WI38 (cell line): Measurements from ENCODE around the gene LRBA.

ENCODE experiments used
- H3K4me3 ChIP-seq: 2 replicates; pipeline ENCODE4 v1.5.1; 2011; ENCODE audit warnings: low read depth, mild to moderate bottlenecking, control low read depth, low read length
- CTCF ChIP-seq: IDR thresholded peaks from 2 replicates; pipeline ENCODE4 v1.5.1; 2012; ENCODE audit warnings: low read depth, mild to moderate bottlenecking, control low read depth, low read length

Gene LRBA

GRCh38 chr4:150431221-150431620 lies 583.9 kb downstream of the LRBA start:
- no peak for TF ChIP-seq CTCF
- no peak overlapping the region for H3K4me3 ChIP-seq

- no peak for TF ChIP-seq CTCF
Measured at GRCh38 chr4:150425161-150425560, 589.9 kb downstream of the LRBA start.

GRCh38 chr4:150423503-150423902 lies 591.6 kb downstream of the LRBA start:
- H3K4me3 ChIP-seq: no peak overlapping the region
- TF ChIP-seq CTCF: no peak

More at GRCh38 chr4:150425161-150425560, 589.9 kb downstream of the LRBA start:
- H3K4me3 ChIP-seq: no peak overlapping the region

- no peak for TF ChIP-seq CTCF
Measured at GRCh38 chr4:150423074-150423473, 592.0 kb downstream of the LRBA start.

GRCh38 chr4:150421612-150422011 lies 593.5 kb downstream of the LRBA start:
- TF ChIP-seq CTCF: no peak
- no peak overlapping the region for H3K4me3 ChIP-seq

More at GRCh38 chr4:150423074-150423473, 592.0 kb downstream of the LRBA start:
- H3K4me3 ChIP-seq: no peak overlapping the region

- no peak for TF ChIP-seq CTCF
Measured at GRCh38 chr4:150419939-150420338, 595.1 kb downstream of the LRBA start.

GRCh38 chr4:150418757-150419410 lies 596.2 kb downstream of the LRBA start:
- no peak for TF ChIP-seq CTCF

More at GRCh38 chr4:150419939-150420338, 595.1 kb downstream of the LRBA start:
- no peak overlapping the region for H3K4me3 ChIP-seq

More at GRCh38 chr4:150418757-150419410, 596.2 kb downstream of the LRBA start:
- no peak overlapping the region for H3K4me3 ChIP-seq
